SK-N-SH treated with all-trans-retinoic acid at 6 μM for 48 hours (cell line): ENCODE measurements around the gene ADK.

Experiments used
- CREB5 ChIP-seq: fragments of 250-450 bp; sonication (Bioruptor Pico); IDR thresholded peaks from 2 replicates; pipeline ENCODE4 v1.5.1; 2020; ENCODE audit warnings: low read depth, mild to moderate bottlenecking, moderate library complexity
- CSDC2 ChIP-seq: fragments of 250-450 bp; sonication (Bioruptor Pico); IDR thresholded peaks from 2 replicates; pipeline ENCODE4 v1.5.0; 2020; ENCODE audit warnings: mild to moderate bottlenecking, moderate library complexity
- ESRRG ChIP-seq: fragments of 250-450 bp; sonication (Bioruptor Pico); IDR thresholded peaks from 2 replicates; pipeline ENCODE4 v1.6.1; 2021; ENCODE audit warnings: mild to moderate bottlenecking
- GLIS3 ChIP-seq: fragments of 250-450 bp; sonication (Bioruptor Pico); IDR thresholded peaks from 2 replicates; pipeline ENCODE4 v1.5.0; 2020; ENCODE audit warnings: mild to moderate bottlenecking, moderate library complexity
- PATZ1 ChIP-seq: fragments of 250-450 bp; sonication (Bioruptor Pico); IDR thresholded peaks from 2 replicates; pipeline ENCODE4 v1.8.0; 2020; ENCODE audit warnings: mild to moderate bottlenecking, moderate library complexity, borderline replicate concordance
- SNAI2 ChIP-seq: fragments of 250-450 bp; sonication (Bioruptor Pico); IDR thresholded peaks from 2 replicates; pipeline ENCODE4 v1.5.0; 2020; ENCODE audit warnings: mild to moderate bottlenecking, moderate library complexity
- TCF4 ChIP-seq: fragments of 250-450 bp; sonication (Bioruptor Pico); IDR thresholded peaks from 2 replicates; pipeline ENCODE4 v1.8.0; 2021; ENCODE audit warnings: mild to moderate bottlenecking, moderate library complexity, borderline replicate concordance
- TOX ChIP-seq: fragments of 250-450 bp; sonication (Bioruptor Pico); IDR thresholded peaks from 2 replicates; pipeline ENCODE4 v1.8.0; 2021; ENCODE audit warnings: mild to moderate bottlenecking, moderate library complexity, borderline replicate concordance
- TSHZ2 ChIP-seq: fragments of 250-450 bp; sonication (Bioruptor Pico); IDR thresholded peaks from 2 replicates; pipeline ENCODE4 v1.5.0; 2020; ENCODE audit warnings: mild to moderate bottlenecking, moderate library complexity
- ZFP3 ChIP-seq: fragments of 250-450 bp; sonication (Bioruptor Pico); IDR thresholded peaks from 2 replicates; pipeline ENCODE4 v1.5.0; 2020; ENCODE audit warnings: mild to moderate bottlenecking, moderate library complexity
- ZFP30 ChIP-seq: fragments of 450-650 bp; formaldehyde crosslinking; IDR thresholded peaks from 2 replicates; pipeline ENCODE4 v1.5.0; 2022; ENCODE audit warnings: mild to moderate bottlenecking, moderate library complexity
- ZNF8 ChIP-seq: fragments of 450-650 bp; formaldehyde crosslinking; IDR thresholded peaks from 2 replicates; pipeline ENCODE4 v1.5.0; 2020; ENCODE audit warnings: mild to moderate bottlenecking, moderate library complexity
- TF ChIP-seq, protein P1 (sequence below): fragments of 250-450 bp; sonication (Bioruptor Pico); IDR thresholded peaks from 2 replicates; pipeline ENCODE4 v1.8.0; 2021; ENCODE audit warnings: low read depth, mild to moderate bottlenecking, moderate library complexity, borderline replicate concordance

GRCh38 chr10:74677951-74678350 lies 526.9 kb downstream of the ADK start:
- no peak for TF ChIP-seq PATZ1 (CRISPR knock-in tag)
- TF ChIP-seq SNAI2 (CRISPR knock-in tag), result no peak
- TF ChIP-seq ESRRG (CRISPR knock-in tag), result no peak
- no peak for TF ChIP-seq TOX (CRISPR knock-in tag)
- TF ChIP-seq GLIS3 (CRISPR knock-in tag), result no peak
- TF ChIP-seq TSHZ2, result no peak
- TF ChIP-seq ZFP3, result no peak
- TF ChIP-seq CSDC2, result no peak
- no peak for TF ChIP-seq TCF4 (CRISPR knock-in tag)
- no peak for TF ChIP-seq CREB5 (CRISPR knock-in tag)
- no peak for TF ChIP-seq ZFP30 (CRISPR knock-in tag)
- TF ChIP-seq ZNF8 (CRISPR knock-in tag), result no peak
- TF ChIP-seq, protein P1, sequence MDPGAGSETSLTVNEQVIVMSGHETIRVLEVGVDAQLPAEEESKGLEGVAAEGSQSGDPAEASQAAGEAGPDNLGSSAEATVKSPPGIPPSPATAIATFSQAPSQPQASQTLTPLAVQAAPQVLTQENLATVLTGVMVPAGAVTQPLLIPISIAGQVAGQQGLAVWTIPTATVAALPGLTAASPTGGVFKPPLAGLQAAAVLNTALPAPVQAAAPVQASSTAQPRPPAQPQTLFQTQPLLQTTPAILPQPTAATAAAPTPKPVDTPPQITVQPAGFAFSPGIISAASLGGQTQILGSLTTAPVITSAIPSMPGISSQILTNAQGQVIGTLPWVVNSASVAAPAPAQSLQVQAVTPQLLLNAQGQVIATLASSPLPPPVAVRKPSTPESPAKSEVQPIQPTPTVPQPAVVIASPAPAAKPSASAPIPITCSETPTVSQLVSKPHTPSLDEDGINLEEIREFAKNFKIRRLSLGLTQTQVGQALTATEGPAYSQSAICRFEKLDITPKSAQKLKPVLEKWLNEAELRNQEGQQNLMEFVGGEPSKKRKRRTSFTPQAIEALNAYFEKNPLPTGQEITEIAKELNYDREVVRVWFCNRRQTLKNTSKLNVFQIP (CRISPR knock-in tag), result no peak
